Activated naive CD8-positive, alpha-beta T cell treated with anti-CD3 and anti-CD28 coated beads, Interleukin-2, amount 50 U/mL, for 24 hours (primary cell): ENCODE measurements around the gene IFNL3.
A peak's percentile ranks its signal among the peaks of the same experiment; 100 is the strongest.

ENCODE experiments used
- ATAC-seq: fragments of 150-1000 bp; cut with Tn5 transposase; one replicate; pipeline ENCODE4 v1.10.0; 2021
- DNase-seq: peaks from one replicate; pipeline ENCODE4 v3.0.0; 2021
- H3K27ac Mint-ChIP-seq: one replicate; pipeline ENCODE4 v1.8.0; 2021; ENCODE audit warnings: mild to moderate bottlenecking, mixed read lengths
- H3K27me3 Mint-ChIP-seq: one replicate; pipeline ENCODE4 v1.8.0; 2021; ENCODE audit warnings: mixed read lengths
- H3K36me3 Mint-ChIP-seq: one replicate; pipeline ENCODE4 v1.8.0; 2021; ENCODE audit warnings: low read depth, mixed read lengths
- H3K4me1 Mint-ChIP-seq: one replicate; pipeline ENCODE4 v1.8.0; 2021; ENCODE audit warnings: mixed read lengths
- H3K4me3 Mint-ChIP-seq: one replicate; pipeline ENCODE4 v1.8.0; 2021; ENCODE audit warnings: mild to moderate bottlenecking, moderate library complexity, mixed read lengths
- H3K9me3 Mint-ChIP-seq: one replicate; pipeline ENCODE4 v1.8.0; 2021; ENCODE audit warnings: mixed read lengths

IFNL3 gene

GRCh38 chr19:39264306-39265290, 19.8 kb upstream of the IFNL3 start:
- no peak for DNase-seq
- no peaks in the 10 kb centered on the region for H3K36me3 Mint-ChIP-seq
- no peak overlapping the region for H3K4me3 Mint-ChIP-seq
- no peak overlapping the region for H3K27ac Mint-ChIP-seq
- H3K9me3 Mint-ChIP-seq, result no peaks in the 10 kb centered on the region
- H3K27me3 Mint-ChIP-seq, result peaks cover 38% of the 10 kb centered on the region
- ATAC-seq, result no peak
- peaks cover 7% of the 10 kb centered on the region for H3K4me1 Mint-ChIP-seq

- ATAC-seq, result no peak
- no peaks in the 10 kb centered on the region for H3K36me3 Mint-ChIP-seq
Measured at GRCh38 chr19:39263912-39264305, 19.1 kb upstream of the IFNL3 start.

GRCh38 chr19:39262496-39262895, 17.7 kb upstream of the IFNL3 start:
- DNase-seq, result no peak
- Mint-ChIP-seq H3K4me3 (no peak overlapping the region), H3K4me1 (peaks cover 14% of the 10 kb centered on the region), H3K9me3 (no peaks in the 10 kb centered on the region), H3K36me3 (no peaks in the 10 kb centered on the region), H3K27me3 (peaks cover 34% of the 10 kb centered on the region), H3K27ac (no peak overlapping the region)
- ATAC-seq, result no peak

More at GRCh38 chr19:39263912-39264305, 19.1 kb upstream of the IFNL3 start:
- peaks cover 35% of the 10 kb centered on the region for H3K27me3 Mint-ChIP-seq
- peaks cover 7% of the 10 kb centered on the region for H3K4me1 Mint-ChIP-seq
- no peak overlapping the region for H3K4me3 Mint-ChIP-seq
- no peak for DNase-seq
- H3K9me3 Mint-ChIP-seq, result no peaks in the 10 kb centered on the region
- no peak overlapping the region for H3K27ac Mint-ChIP-seq

GRCh38 chr19:39261704-39262103, 16.9 kb upstream of the IFNL3 start:
- no peak overlapping the region for H3K4me3 Mint-ChIP-seq
- ATAC-seq (no peak), DNase-seq (no peak)
- H3K27ac Mint-ChIP-seq, result no peak overlapping the region
- H3K36me3 Mint-ChIP-seq, result no peaks in the 10 kb centered on the region
- H3K9me3 Mint-ChIP-seq, result no peaks in the 10 kb centered on the region
- H3K4me1 Mint-ChIP-seq, result peaks cover 14% of the 10 kb centered on the region
- peaks cover 34% of the 10 kb centered on the region for H3K27me3 Mint-ChIP-seq

GRCh38 chr19:39257227-39257626, 12.4 kb upstream of the IFNL3 start:
- DNase-seq (no peak), ATAC-seq (no peak)
- H3K27ac Mint-ChIP-seq, result no peak overlapping the region
- peaks cover 7% of the 10 kb centered on the region for H3K4me1 Mint-ChIP-seq
- H3K36me3 Mint-ChIP-seq, result no peaks in the 10 kb centered on the region
- H3K9me3 Mint-ChIP-seq, result no peaks in the 10 kb centered on the region
- peaks cover 11% of the 10 kb centered on the region for H3K27me3 Mint-ChIP-seq
- H3K4me3 Mint-ChIP-seq, result no peak overlapping the region

- DNase-seq (no peak), ATAC-seq (no peak)
- no peaks in the 10 kb centered on the region for H3K9me3 Mint-ChIP-seq
- no peak overlapping the region for H3K4me3 Mint-ChIP-seq
- H3K4me1 Mint-ChIP-seq, result peaks cover 7% of the 10 kb centered on the region
- no peak overlapping the region for H3K27ac Mint-ChIP-seq
- H3K27me3 Mint-ChIP-seq, result no peaks in the 10 kb centered on the region
- no peaks in the 10 kb centered on the region for H3K36me3 Mint-ChIP-seq
Measured at GRCh38 chr19:39254531-39255345, 9.9 kb upstream of the IFNL3 start.

GRCh38 chr19:39253374-39254149, 8.8 kb upstream of the IFNL3 start:
- H3K27ac Mint-ChIP-seq, result no peak overlapping the region
- H3K36me3 Mint-ChIP-seq, result no peaks in the 10 kb centered on the region

GRCh38 chr19:39252458-39252857, 7.7 kb upstream of the IFNL3 start:
- Mint-ChIP-seq H3K36me3 (no peaks in the 10 kb centered on the region), H3K27me3 (peaks cover 2% of the 10 kb centered on the region), H3K9me3 (no peaks in the 10 kb centered on the region)

More at GRCh38 chr19:39253374-39254149, 8.8 kb upstream of the IFNL3 start:
- H3K9me3 Mint-ChIP-seq, result no peaks in the 10 kb centered on the region
- peaks cover 2% of the 10 kb centered on the region for H3K27me3 Mint-ChIP-seq
- H3K4me1 Mint-ChIP-seq, result peaks cover 7% of the 10 kb centered on the region
- ATAC-seq, result no peak
- DNase-seq, result no peak
- H3K4me3 Mint-ChIP-seq, result no peak overlapping the region

GRCh38 chr19:39251846-39252245, 7.0 kb upstream of the IFNL3 start:
- no peaks in the 10 kb centered on the region for H3K36me3 Mint-ChIP-seq
- H3K27me3 Mint-ChIP-seq, result peaks cover 7% of the 10 kb centered on the region
- no peak overlapping the region for H3K27ac Mint-ChIP-seq
- no peaks in the 10 kb centered on the region for H3K9me3 Mint-ChIP-seq
- ATAC-seq, result no peak
- no peak overlapping the region for H3K4me3 Mint-ChIP-seq
- no peak for DNase-seq
- H3K4me1 Mint-ChIP-seq, result no peaks in the 10 kb centered on the region

More at GRCh38 chr19:39252458-39252857, 7.7 kb upstream of the IFNL3 start:
- no peak for ATAC-seq
- Mint-ChIP-seq H3K4me1 (no peaks in the 10 kb centered on the region), H3K27ac (no peak overlapping the region), H3K4me3 (no peak overlapping the region)
- no peak for DNase-seq

GRCh38 chr19:39251081-39251480, 6.3 kb upstream of the IFNL3 start:
- no peaks in the 10 kb centered on the region for H3K36me3 Mint-ChIP-seq
- no peaks in the 10 kb centered on the region for H3K4me1 Mint-ChIP-seq
- ATAC-seq (no peak), DNase-seq (no peak)
- H3K9me3 Mint-ChIP-seq, result no peaks in the 10 kb centered on the region
- H3K27ac Mint-ChIP-seq, result no peak overlapping the region
- no peak overlapping the region for H3K4me3 Mint-ChIP-seq
- peaks cover 7% of the 10 kb centered on the region for H3K27me3 Mint-ChIP-seq

- H3K4me1 Mint-ChIP-seq, result no peaks in the 10 kb centered on the region
- H3K27ac Mint-ChIP-seq, result no peak within 1 kb of the TSS
- H3K4me3 Mint-ChIP-seq, result no peak within 1 kb of the TSS
Measured at GRCh38 chr19:39248806-39249205, 4.0 kb upstream of the IFNL3 start, which contains the start of gene IFNL4. TSS of gene IFNL4 (minus strand) at chr19:39248856.

GRCh38 chr19:39247701-39248664, 3.2 kb upstream of the IFNL3 start:
- H3K36me3 Mint-ChIP-seq, result no peaks in the 10 kb centered on the region
- DNase-seq (no peak), ATAC-seq (peak; percentile 35)
- no peaks in the 10 kb centered on the region for H3K4me1 Mint-ChIP-seq
- no peak overlapping the region for H3K27ac Mint-ChIP-seq
- H3K9me3 Mint-ChIP-seq, result no peaks in the 10 kb centered on the region
- H3K4me3 Mint-ChIP-seq, result no peak overlapping the region
- H3K27me3 Mint-ChIP-seq, result peaks cover 7% of the 10 kb centered on the region

More at GRCh38 chr19:39248806-39249205, 4.0 kb upstream of the IFNL3 start, which contains the start of gene IFNL4:
- peaks cover 7% of the 10 kb centered on the region for H3K27me3 Mint-ChIP-seq
- ATAC-seq, result no peak
- H3K9me3 Mint-ChIP-seq, result no peaks in the 10 kb centered on the region
- no peak for DNase-seq
- H3K36me3 Mint-ChIP-seq, result no peaks in the 10 kb centered on the region

- ATAC-seq (peak; percentile 31), DNase-seq (peak; percentile 26)
- H3K9me3 Mint-ChIP-seq, result no peaks in the 10 kb centered on the region
- no peak overlapping the region for H3K4me3 Mint-ChIP-seq
- H3K27me3 Mint-ChIP-seq, result peaks cover 7% of the 10 kb centered on the region
- H3K4me1 Mint-ChIP-seq, result no peaks in the 10 kb centered on the region
- no peak overlapping the region for H3K27ac Mint-ChIP-seq
- H3K36me3 Mint-ChIP-seq, result no peaks in the 10 kb centered on the region
Measured at GRCh38 chr19:39246951-39247669, 2.3 kb upstream of the IFNL3 start.
